Stimulated activated CD4-positive, alpha-beta T cell treated with anti-CD3 and anti-CD28 coated beads, Interleukin-12 subunit alpha, Interleukin-12 subunit beta, amount 100 ng/mL, for 48 hours (primary cell): ENCODE measurements around the gene TSPAN12.

Source experiments
- DNase-seq, 3 donors: peaks; one replicate each; pipeline ENCODE4 v3.0.0-alpha.2; 2020; ENCODE audit warnings: low read depth in 2 of 3, low spot score in 1 of 3

TSPAN12 gene

GRCh38 chr7:120760050-120760449, 97.9 kb downstream of the TSPAN12 start:
- DNase-seq, result no peak

- DNase-seq, result no peak
Observed at GRCh38 chr7:120743128-120743527, 114.8 kb downstream of the TSPAN12 start.

GRCh38 chr7:120742372-120742771, 115.6 kb downstream of the TSPAN12 start:
- no peak for DNase-seq

GRCh38 chr7:120741371-120742042, 116.4 kb downstream of the TSPAN12 start:
- DNase-seq, result no peak

- no peak for DNase-seq
Observed at GRCh38 chr7:120740348-120740747, 117.6 kb downstream of the TSPAN12 start.

- no peak for DNase-seq
Observed at GRCh38 chr7:120738816-120739215, 119.1 kb downstream of the TSPAN12 start.
